H9 (cell line): Measurements from ENCODE around the gene KCNJ1. TPM values are rescaled to one million over a fixed set of nuclear protein-coding genes. Genes with fewer than 3 reads are reported as not detected.

Experiments
- DNase-seq: peaks from one replicate; pipeline ENCODE4 v3.0.0-alpha.2; 2017
- H2AFZ ChIP-seq: one replicate; pipeline ENCODE4 v1.6.1; 2013; ENCODE audit warnings: mild to moderate bottlenecking, low read length, control low read depth, moderate library complexity
- H2AK5ac ChIP-seq: 2 replicates; pipeline ENCODE4 v1.6.1; 2013; ENCODE audit warnings: low read length, control low read depth, mixed read lengths; ENCODE audit not compliant: insufficient read length
- H2BK120ac ChIP-seq: one replicate; pipeline ENCODE4 v1.6.1; 2013; ENCODE audit warnings: low read depth, mild to moderate bottlenecking, low read length, control low read depth, inconsistent platforms; ENCODE audit not compliant: poor library complexity, severe bottlenecking
- H2BK12ac ChIP-seq: 2 replicates; pipeline ENCODE4 v1.6.1; 2013; ENCODE audit warnings: low read length, control low read depth, mixed read lengths, low read depth; ENCODE audit not compliant: insufficient read length
- H2BK15ac ChIP-seq: 2 replicates; pipeline ENCODE4 v1.6.1; 2013; ENCODE audit warnings: low read depth, low read length, control low read depth
- H2BK20ac ChIP-seq: one replicate; pipeline ENCODE4 v1.6.1; 2013; ENCODE audit warnings: low read depth, mild to moderate bottlenecking, low read length, control low read depth, inconsistent platforms; ENCODE audit not compliant: poor library complexity, severe bottlenecking
- H2BK5ac ChIP-seq: 2 replicates; pipeline ENCODE4 v1.6.1; 2013; ENCODE audit warnings: low read length, control low read depth, mixed read lengths; ENCODE audit not compliant: insufficient read length
- H3K14ac ChIP-seq: 2 replicates; pipeline ENCODE4 v1.6.1; 2013; ENCODE audit warnings: low read length, control low read depth; ENCODE audit not compliant: insufficient read depth
- H3K18ac ChIP-seq: 2 replicates; pipeline ENCODE4 v1.6.1; 2013; ENCODE audit warnings: low read depth, mild to moderate bottlenecking, mixed read lengths, low read length, control low read depth; ENCODE audit not compliant: insufficient read length
- H3K23ac ChIP-seq: 2 replicates; pipeline ENCODE4 v1.6.1; 2013; ENCODE audit warnings: low read length, control low read depth, mixed read lengths, low read depth; ENCODE audit not compliant: insufficient read length
- H3K23me2 ChIP-seq: 2 replicates; pipeline ENCODE4 v1.6.1; 2013; ENCODE audit warnings: low read depth, mild to moderate bottlenecking, mixed read lengths, low read length, control low read depth; ENCODE audit not compliant: insufficient read length, poor library complexity, severe bottlenecking
- H3K27ac ChIP-seq: 2 replicates; pipeline ENCODE4 v1.5.1; 2013; ENCODE audit warnings: low read length, control low read depth, mixed read lengths, low read depth; ENCODE audit not compliant: insufficient read length
- H3K27me3 ChIP-seq: 2 replicates; pipeline ENCODE4 v1.6.1; 2013; ENCODE audit warnings: low read length, control low read depth, inconsistent platforms; ENCODE audit not compliant: insufficient read depth
- H3K4ac ChIP-seq: 2 replicates; pipeline ENCODE4 v1.6.1; 2013; ENCODE audit warnings: low read depth, mild to moderate bottlenecking, control low read depth, inconsistent platforms, low read length, moderate library complexity
- H3K4me1 ChIP-seq: 2 replicates; pipeline ENCODE4 v1.6.1; 2013; ENCODE audit warnings: low read length, control low read depth, inconsistent platforms; ENCODE audit not compliant: insufficient read depth
- H3K4me2 ChIP-seq: 2 replicates; pipeline ENCODE4 v1.6.1; 2013; ENCODE audit warnings: low read length, control low read depth, mixed read lengths; ENCODE audit not compliant: insufficient read length, insufficient read depth
- H3K56ac ChIP-seq: 2 replicates; pipeline ENCODE4 v1.6.1; 2013; ENCODE audit warnings: low read depth, mild to moderate bottlenecking, mixed read lengths, low read length, control low read depth; ENCODE audit not compliant: insufficient read length
- H3K79me1 ChIP-seq: 2 replicates; pipeline ENCODE4 v1.6.1; 2013; ENCODE audit warnings: low read depth, mild to moderate bottlenecking, moderate library complexity, low read length, control low read depth, inconsistent platforms; ENCODE audit not compliant: insufficient read depth, poor library complexity, severe bottlenecking
- H3K79me2 ChIP-seq: 2 replicates; pipeline ENCODE4 v1.6.1; 2013; ENCODE audit warnings: low read length, control low read depth, inconsistent platforms; ENCODE audit not compliant: insufficient read depth
- H3K9ac ChIP-seq: 2 replicates; pipeline ENCODE4 v1.6.1; 2013; ENCODE audit warnings: low read length, control low read depth, mixed read lengths; ENCODE audit not compliant: insufficient read length; ENCODE audit errors: extremely low read depth
- H3K9me3 ChIP-seq: one replicate; pipeline ENCODE4 v1.6.1; 2013; ENCODE audit warnings: low read depth, low read length, inconsistent platforms; ENCODE audit not compliant: control insufficient read depth
- H3T11ph ChIP-seq: one replicate; pipeline ENCODE4 v1.6.1; 2013; ENCODE audit warnings: mild to moderate bottlenecking, low read length, control low read depth, inconsistent platforms
- H4K20me1 ChIP-seq: one replicate; pipeline ENCODE4 v1.6.1; 2013; ENCODE audit not compliant: control insufficient read depth, insufficient read length, insufficient read depth
- H4K5ac ChIP-seq: 2 replicates; pipeline ENCODE4 v1.6.1; 2013; ENCODE audit warnings: low read depth, mild to moderate bottlenecking, mixed read lengths, low read length, control low read depth; ENCODE audit not compliant: insufficient read length
- H4K8ac ChIP-seq: replicated peaks from 2 replicates; pipeline ENCODE4 v1.6.1; 2013; ENCODE audit warnings: low read length, control low read depth, mixed read lengths, low read depth; ENCODE audit not compliant: insufficient read length
- H4K91ac ChIP-seq: 2 replicates; pipeline ENCODE4 v1.6.1; 2013; ENCODE audit warnings: low read depth, mild to moderate bottlenecking, moderate library complexity, mixed read lengths, low read length, control low read depth; ENCODE audit not compliant: insufficient read length
- H3K27ac Mint-ChIP-seq, 3 experiments: 2 replicates in 2 of 3; 3 replicates in 1 of 3; pipeline ENCODE4 v1.8.0; 2020 to 2021; ENCODE audit warnings: mixed read lengths in 3 of 3, mild to moderate bottlenecking in 1 of 3, moderate library complexity in 1 of 3
- H3K27me3 Mint-ChIP-seq: 2 replicates; pipeline ENCODE4 v1.8.0; 2021; ENCODE audit warnings: low read depth, mild to moderate bottlenecking, moderate library complexity, mixed read lengths
- H3K36me3 Mint-ChIP-seq, 3 experiments: 2 replicates in 2 of 3; 3 replicates in 1 of 3; pipeline ENCODE4 v1.8.0; 2020 to 2021; ENCODE audit warnings: low read depth in 3 of 3, mixed read lengths in 3 of 3; ENCODE audit not compliant: insufficient read depth in 1 of 3
- H3K4me1 Mint-ChIP-seq, 2 experiments: 2 replicates each; pipeline ENCODE4 v1.8.0; 2020; ENCODE audit warnings: mixed read lengths in 2 of 2
- H3K4me3 Mint-ChIP-seq, 2 experiments: 2 replicates in 1 of 2; 3 replicates in 1 of 2; pipeline ENCODE4 v1.8.0; 2020 to 2021; ENCODE audit warnings: mild to moderate bottlenecking in 2 of 2, mixed read lengths in 2 of 2, moderate library complexity in 1 of 2
- H3K9me3 Mint-ChIP-seq, 2 experiments: 2 replicates in 1 of 2; 3 replicates in 1 of 2; pipeline ENCODE4 v1.8.0; 2020; ENCODE audit warnings: mild to moderate bottlenecking in 2 of 2, mixed read lengths in 2 of 2, moderate library complexity in 1 of 2
- CTCF ChIP-seq: fragments of 200-600 bp; sonication (generic); conservative IDR thresholded peaks from 3 replicates; pipeline ENCODE4 v1.8.0; 2021; ENCODE audit warnings: antibody characterized with exemption, mild to moderate bottlenecking
- WGBS: extraction: QIAGEN DNeasy Blood & Tissue Kit; methylation state at CpG from one replicate; pipeline ENCODE4 v1.1.7; 2013; ENCODE audit warnings: missing lambda C conversion rate, low lambda C conversion rate, mixed read lengths; ENCODE audit not compliant: insufficient read length; ENCODE audit errors: extremely low coverage; 5-methylcytosine and 5-hydroxymethylcytosine counted together
- total RNA-seq: library from RNA; stranded (reverse); gene quantifications from 2 replicates; pipeline ENCODE4 v1.2.1, GENCODE V29; 2021

The KCNJ1 gene
- total RNA-seq, 1 experiment from 2014 or later, result not detected

- Histone ChIP-seq H2BK5ac (no peak overlapping the region), H3K79me2 (no peaks in the 10 kb centered on the region), H4K8ac (no peak overlapping the region), H3K4me1 (no peaks in the 10 kb centered on the region), H2BK20ac (no peak overlapping the region), H3K9me3 (no peaks in the 10 kb centered on the region), H4K20me1 (no peaks in the 10 kb centered on the region), H4K5ac (no peak overlapping the region), H4K91ac (no peak overlapping the region), H3K27me3 (no peaks in the 10 kb centered on the region), H2BK15ac (no peak overlapping the region), H3K79me1 (no peaks in the 10 kb centered on the region), H3K4ac (no peak overlapping the region), H3K23ac (no peak overlapping the region), H2BK12ac (no peak overlapping the region), H3K18ac (no peak overlapping the region), H3K14ac (no peak overlapping the region), H2AK5ac (no peak overlapping the region), H3K4me2 (no peak overlapping the region), H3T11ph (no peak overlapping the region), H3K23me2 (no peaks in the 10 kb centered on the region), H3K56ac (no peak overlapping the region), H2BK120ac (no peak overlapping the region), H3K27ac (no peak overlapping the region), H3K9ac (no peak overlapping the region), H2AFZ (no peak overlapping the region)
- no peaks in the 10 kb centered on the region; a peak in 1 of 5 replicates for H3K9me3 Mint-ChIP-seq
- H3K4me1 Mint-ChIP-seq, result peaks cover 12 to 15% of the 10 kb centered on the region in 2 experiments
- no peak for TF ChIP-seq CTCF
- no peak overlapping the region; a peak in 1 of 7 replicates for H3K27ac Mint-ChIP-seq
- no peak for DNase-seq
- H3K4me3 Mint-ChIP-seq, result no peak overlapping the region
- peaks cover 24% of the 10 kb centered on the region for H3K27me3 Mint-ChIP-seq
- H3K36me3 Mint-ChIP-seq, result no peaks in the 10 kb centered on the region
- no CpG with 5 or more reads among the region's 4 CpGs for WGBS
Measured at GRCh38 chr11:128862908-128863660, 4.0 kb downstream of the KCNJ1 start.
